Nephron progenitor cell (in vitro differentiated cells): ENCODE data around the gene FHDC1.
A peak's percentile ranks its signal among the peaks of the same experiment; 100 is the strongest.

Experiments used
- DNase-seq: peaks from one replicate; pipeline ENCODE4 v3.0.0; 2021
- H3K27ac Mint-ChIP-seq: 2 replicates; pipeline ENCODE4 v1.8.0; 2021; ENCODE audit warnings: mild to moderate bottlenecking, moderate library complexity, mixed read lengths
- H3K27me3 Mint-ChIP-seq: 2 replicates; pipeline ENCODE4 v1.8.0; 2021; ENCODE audit warnings: mild to moderate bottlenecking, low read depth, mixed read lengths; ENCODE audit not compliant: poor library complexity
- H3K36me3 Mint-ChIP-seq: 2 replicates; pipeline ENCODE4 v1.8.0; 2021; ENCODE audit warnings: low read depth, mixed read lengths
- H3K4me1 Mint-ChIP-seq: 2 replicates; pipeline ENCODE4 v1.8.0; 2021; ENCODE audit warnings: mixed read lengths
- H3K4me3 Mint-ChIP-seq: 2 replicates; pipeline ENCODE4 v1.8.0; 2021; ENCODE audit warnings: mild to moderate bottlenecking, moderate library complexity, mixed read lengths
- H3K9me3 Mint-ChIP-seq: 2 replicates; pipeline ENCODE4 v1.8.0; 2021; ENCODE audit warnings: mild to moderate bottlenecking, moderate library complexity, mixed read lengths
- CTCF ChIP-seq: fragments of 200-600 bp; sonication (generic); IDR thresholded peaks from 2 replicates; pipeline ENCODE4 v1.5.0; 2021; ENCODE audit warnings: antibody characterized with exemption

The FHDC1 gene

GRCh38 chr4:152983221-152983620, 47.1 kb downstream of the FHDC1 start:
- TF ChIP-seq CTCF, result no peak
- no peak overlapping the region for H3K4me3 Mint-ChIP-seq
- H3K9me3 Mint-ChIP-seq, result no peaks in the 10 kb centered on the region
- no peaks in the 10 kb centered on the region for H3K4me1 Mint-ChIP-seq
- peak; percentile 62 for DNase-seq
- peaks cover 10% of the 10 kb centered on the region for H3K27me3 Mint-ChIP-seq
- H3K27ac Mint-ChIP-seq, result no peak overlapping the region
- no peaks in the 10 kb centered on the region for H3K36me3 Mint-ChIP-seq

- Mint-ChIP-seq H3K27ac (no peak overlapping the region), H3K27me3 (peaks cover 10% of the 10 kb centered on the region), H3K4me3 (no peak overlapping the region), H3K36me3 (no peaks in the 10 kb centered on the region), H3K4me1 (no peaks in the 10 kb centered on the region), H3K9me3 (no peaks in the 10 kb centered on the region)
- no peak for TF ChIP-seq CTCF
- DNase-seq, result no peak
Measured at GRCh38 chr4:152983774-152984411, 47.8 kb downstream of the FHDC1 start.

GRCh38 chr4:152988721-152989553, 52.8 kb downstream of the FHDC1 start:
- Mint-ChIP-seq H3K4me1 (peaks cover 5% of the 10 kb centered on the region), H3K9me3 (no peaks in the 10 kb centered on the region), H3K27me3 (peaks cover 13% of the 10 kb centered on the region), H3K36me3 (no peaks in the 10 kb centered on the region), H3K4me3 (no peak overlapping the region), H3K27ac (no peak overlapping the region)
- no peak for DNase-seq
- TF ChIP-seq CTCF, result no peak

- Mint-ChIP-seq H3K36me3 (no peaks in the 10 kb centered on the region), H3K9me3 (no peaks in the 10 kb centered on the region), H3K27ac (no peak overlapping the region), H3K27me3 (peaks cover 13% of the 10 kb centered on the region), H3K4me3 (no peak overlapping the region), H3K4me1 (peaks cover 10% of the 10 kb centered on the region)
- no peak for TF ChIP-seq CTCF
- DNase-seq, result no peak
Measured at GRCh38 chr4:152989554-152989970, 53.4 kb downstream of the FHDC1 start.

GRCh38 chr4:152990471-152991131, 54.5 kb downstream of the FHDC1 start:
- Mint-ChIP-seq H3K9me3 (no peaks in the 10 kb centered on the region), H3K4me1 (peaks cover 20% of the 10 kb centered on the region), H3K27me3 (peaks cover 9% of the 10 kb centered on the region), H3K27ac (no peak overlapping the region), H3K36me3 (no peaks in the 10 kb centered on the region), H3K4me3 (no peak overlapping the region)
- no peak for DNase-seq
- no peak for TF ChIP-seq CTCF
